DMS114 treated with DMSO at 0.1 percent for 48 hours (cell line): ENCODE results near the gene MRPL11.
"Not testable (repeated sequence)": the region's sequence is repeated elsewhere in the genome, so short reads cannot be mapped to it uniquely, and the experiment has no call there.

ENCODE experiments used
- DNase-seq: peaks from one replicate; lab custom pipeline; 2025; ENCODE audit not compliant: unreplicated experiment; lab: John Stamatoyannopoulos, UW

MRPL11 gene

GRCh38 chr11:66467034-66467659, 28.5 kb upstream of the MRPL11 start:
- DNase-seq, result no peak

DNA sequence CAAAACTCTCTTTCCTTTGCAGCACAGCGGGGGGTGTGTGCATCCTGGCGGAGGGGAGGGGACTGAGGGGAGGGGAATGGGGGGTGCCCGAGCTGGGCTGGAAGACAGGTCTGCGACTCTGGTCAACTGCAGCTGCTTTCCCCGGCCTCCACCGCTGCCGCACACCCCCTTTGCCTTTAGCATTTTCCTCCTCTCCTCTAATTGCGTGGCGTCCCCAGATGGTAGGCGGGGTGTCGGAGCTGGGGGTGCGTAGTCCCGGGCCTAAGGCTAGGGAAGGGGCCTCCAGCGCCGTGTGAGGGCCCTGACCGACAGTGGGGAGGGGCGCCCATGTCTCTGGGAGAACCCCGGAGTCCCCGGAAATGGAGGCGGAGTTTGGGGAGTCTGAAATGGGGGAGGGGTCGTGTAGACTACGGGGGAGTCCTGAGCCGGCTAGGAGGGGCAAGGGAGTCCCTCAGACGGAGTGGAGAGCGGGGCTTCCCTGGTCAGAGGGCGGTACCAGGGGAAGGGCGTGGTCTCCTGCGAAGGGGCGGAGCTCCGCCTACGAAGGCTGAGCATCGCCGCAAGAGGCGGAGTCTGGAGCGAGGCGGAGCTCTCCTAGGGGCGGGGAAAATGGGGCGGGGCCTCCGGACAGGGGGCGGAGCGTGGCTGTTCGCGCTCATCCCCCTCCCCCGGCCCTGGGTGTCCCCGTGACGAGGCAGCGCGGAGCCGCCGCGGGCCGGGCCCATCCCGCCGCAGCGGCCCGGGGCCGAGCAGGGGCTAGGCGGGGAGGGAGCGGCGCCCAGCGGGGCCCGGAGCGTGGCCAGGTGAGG, 27.8 kb upstream of the MRPL11 start, which contains the start of gene PELI3:
TSS of gene PELI3 (plus strand) at position 681 of the 809 bp plus-strand sequence. CDS start 1,224 bp downstream, outside the sequence.
- peak; percentile 72 for DNase-seq

GRCh38 chr11:66465373-66466224, 27.0 kb upstream of the MRPL11 start:
- no peak for DNase-seq

- no peak for DNase-seq
These were observed 26.3 kb upstream of the MRPL11 start for GRCh38 chr11:66464916-66465315.

GRCh38 chr11:66464116-66464515, 25.5 kb upstream of the MRPL11 start:
- DNase-seq, result not testable (repeated sequence)

- DNase-seq, result no peak
These were observed 24.3 kb upstream of the MRPL11 start for GRCh38 chr11:66462911-66463310.

- DNase-seq, result no peak
These were observed 23.4 kb upstream of the MRPL11 start for GRCh38 chr11:66462010-66462409.

DNA sequence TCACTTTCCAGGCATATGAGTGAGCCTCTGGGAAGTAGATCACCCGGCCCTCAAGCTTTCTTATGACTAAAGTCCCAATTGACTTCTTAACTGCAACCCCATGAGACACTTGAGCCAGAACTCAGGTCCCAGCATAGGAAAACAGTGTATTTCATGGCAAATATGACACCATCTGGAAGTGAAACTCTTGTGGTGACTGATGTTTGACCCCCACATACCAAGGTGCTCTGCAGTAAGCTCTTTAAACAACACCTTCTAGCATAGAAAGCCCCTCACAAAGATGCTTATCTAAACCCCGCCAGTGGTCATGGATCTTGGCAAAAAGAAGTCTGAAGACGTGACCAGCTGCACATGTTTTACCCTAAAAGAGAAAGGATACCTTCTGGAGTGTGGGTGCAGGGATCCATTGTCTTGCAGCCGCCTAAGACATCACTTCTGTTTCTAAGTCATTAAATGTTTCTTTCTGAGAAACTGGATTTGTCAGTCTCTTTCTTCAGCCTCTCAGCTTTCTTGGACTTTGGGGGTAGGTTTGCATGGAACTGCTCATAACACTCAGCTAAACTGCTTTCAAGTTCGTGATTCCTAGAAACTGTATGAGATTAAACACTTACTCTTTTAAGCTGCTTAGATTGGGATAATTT, 20.6 kb upstream of the MRPL11 start:
- no peak for DNase-seq

GRCh38 chr11:66457826-66458225, 19.2 kb upstream of the MRPL11 start:
- DNase-seq, result no peak

DNA sequence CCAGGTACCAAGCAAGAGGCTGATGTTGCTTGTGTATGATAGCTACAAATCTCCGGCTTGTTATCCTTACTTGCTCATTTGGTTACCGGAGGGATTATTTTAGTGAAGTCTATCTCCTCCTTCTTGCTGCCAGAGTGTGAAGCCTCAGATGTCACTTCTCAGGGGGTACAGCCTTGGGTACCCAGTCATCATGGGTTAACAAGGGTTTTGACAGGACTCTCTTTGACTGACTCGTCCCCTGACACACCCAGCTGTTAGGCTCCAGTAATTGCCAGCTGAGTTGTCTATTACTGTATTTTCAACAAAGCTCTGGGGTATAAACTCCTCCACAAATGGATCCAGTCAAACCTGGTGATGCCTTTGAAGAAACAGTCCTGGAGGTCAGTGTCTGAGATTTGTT, 16.2 kb upstream of the MRPL11 start:
- DNase-seq, result no peak

- DNase-seq, result no peak
These were observed 15.6 kb upstream of the MRPL11 start for GRCh38 chr11:66454247-66454646.

GRCh38 chr11:66451663-66452062, 13.0 kb upstream of the MRPL11 start:
- DNase-seq, result no peak

- DNase-seq, result no peak
These were observed 11.9 kb upstream of the MRPL11 start for GRCh38 chr11:66450560-66450959.

GRCh38 chr11:66448523-66448922, 9.9 kb upstream of the MRPL11 start:
- no peak for DNase-seq

GRCh38 chr11:66447012-66447411, 8.4 kb upstream of the MRPL11 start:
- no peak for DNase-seq

- DNase-seq, result no peak
These were observed 5.0 kb upstream of the MRPL11 start for GRCh38 chr11:66443602-66444001.

- DNase-seq, result not testable (repeated sequence)
These were observed 2.3 kb upstream of the MRPL11 start for GRCh38 chr11:66440940-66441282.

DNA sequence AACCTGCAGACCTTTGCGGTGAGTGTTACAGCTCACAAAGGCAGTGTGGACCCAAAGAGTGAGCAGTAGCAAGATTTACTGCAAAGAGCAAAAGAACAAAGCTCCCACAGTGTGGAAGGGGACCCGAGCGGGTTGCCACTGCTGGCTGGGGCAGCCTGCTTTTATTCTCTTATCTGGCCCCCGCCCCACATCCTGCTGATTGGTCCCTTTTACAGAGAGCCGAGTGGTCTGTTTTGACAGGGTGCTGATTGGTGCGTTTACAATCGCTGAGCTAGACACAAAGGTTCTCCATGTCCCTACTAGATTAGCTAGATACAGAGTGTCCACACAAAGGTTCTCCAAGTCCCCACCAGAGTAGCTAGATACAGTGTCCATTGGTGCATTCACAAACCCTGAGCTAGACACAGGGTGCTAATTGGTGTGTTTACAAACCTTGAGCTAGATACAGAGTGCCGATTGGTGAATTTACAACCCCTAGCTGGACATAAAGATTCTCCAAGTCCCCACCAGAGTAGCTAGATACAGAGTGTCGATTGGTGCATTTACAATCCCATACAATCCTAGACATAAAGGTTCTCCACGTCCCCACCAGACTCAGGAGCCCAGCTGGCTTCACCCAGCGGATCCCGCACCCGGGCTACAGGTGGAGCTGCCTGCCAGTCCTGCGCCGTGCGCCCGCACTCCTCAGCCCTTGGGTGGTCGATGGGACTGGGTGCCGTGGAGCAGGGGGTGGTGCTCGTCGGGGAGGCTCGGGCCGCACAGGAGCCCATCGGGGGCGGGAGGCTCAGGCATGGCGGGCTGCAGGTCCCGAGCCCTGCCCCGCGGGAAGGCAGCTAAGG, 1.7 kb upstream of the MRPL11 start:
- DNase-seq, result not testable (repeated sequence)

GRCh38 chr11:66437979-66438503, 607 bp downstream of the MRPL11 start:
- no peak for DNase-seq

- no peak for DNase-seq
These were observed 6.1 kb downstream of the MRPL11 start for GRCh38 chr11:66432597-66432996.
